ENCODE data around the gene ABI1.

DNA sequence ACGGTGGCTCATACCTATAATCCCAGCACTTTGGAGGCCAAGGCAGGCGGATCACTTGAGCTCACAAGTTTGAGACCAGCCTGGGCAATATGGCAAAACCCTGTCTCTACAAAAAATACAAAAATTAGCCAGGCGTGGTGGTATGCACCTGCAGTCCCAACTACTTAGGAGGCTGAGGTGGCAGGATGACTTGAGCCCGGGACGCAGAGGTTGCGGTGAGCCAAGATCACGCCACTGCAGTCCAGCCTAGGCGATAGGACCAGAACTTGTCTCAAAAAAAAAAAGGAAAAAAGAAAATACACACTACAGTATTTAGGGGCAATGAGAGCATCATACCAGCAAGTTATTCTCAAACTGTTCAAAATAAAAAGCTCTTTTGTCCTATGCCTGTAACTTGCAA, 59.5 kb downstream of the ABI1 start:
- TF ChIP-seq, protein P1, sequence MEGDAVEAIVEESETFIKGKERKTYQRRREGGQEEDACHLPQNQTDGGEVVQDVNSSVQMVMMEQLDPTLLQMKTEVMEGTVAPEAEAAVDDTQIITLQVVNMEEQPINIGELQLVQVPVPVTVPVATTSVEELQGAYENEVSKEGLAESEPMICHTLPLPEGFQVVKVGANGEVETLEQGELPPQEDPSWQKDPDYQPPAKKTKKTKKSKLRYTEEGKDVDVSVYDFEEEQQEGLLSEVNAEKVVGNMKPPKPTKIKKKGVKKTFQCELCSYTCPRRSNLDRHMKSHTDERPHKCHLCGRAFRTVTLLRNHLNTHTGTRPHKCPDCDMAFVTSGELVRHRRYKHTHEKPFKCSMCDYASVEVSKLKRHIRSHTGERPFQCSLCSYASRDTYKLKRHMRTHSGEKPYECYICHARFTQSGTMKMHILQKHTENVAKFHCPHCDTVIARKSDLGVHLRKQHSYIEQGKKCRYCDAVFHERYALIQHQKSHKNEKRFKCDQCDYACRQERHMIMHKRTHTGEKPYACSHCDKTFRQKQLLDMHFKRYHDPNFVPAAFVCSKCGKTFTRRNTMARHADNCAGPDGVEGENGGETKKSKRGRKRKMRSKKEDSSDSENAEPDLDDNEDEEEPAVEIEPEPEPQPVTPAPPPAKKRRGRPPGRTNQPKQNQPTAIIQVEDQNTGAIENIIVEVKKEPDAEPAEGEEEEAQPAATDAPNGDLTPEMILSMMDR (IDR thresholded peaks at IDR 0.05; ENCODE audit: borderline replicate concordance, extremely low read depth, low read length, poor library complexity, severe bottlenecking): no peak
- TF ChIP-seq EZH2 (IDR thresholded peaks at IDR 0.05; ENCODE audit: borderline replicate concordance, low read depth, low read length, severe bottlenecking): no peak

All from DND-41 (cell line).